HG02798 (cell line): ENCODE measurements around the gene SPATA17.

Experiments used
- ATAC-seq: cut with Tn5 transposase; IDR thresholded peaks from one replicate; pipeline ENCODE4 v1.9.1; 2021; ENCODE audit warnings: mild to moderate bottlenecking; ENCODE audit not compliant: unreplicated experiment, poor library complexity

Gene SPATA17

DNA sequence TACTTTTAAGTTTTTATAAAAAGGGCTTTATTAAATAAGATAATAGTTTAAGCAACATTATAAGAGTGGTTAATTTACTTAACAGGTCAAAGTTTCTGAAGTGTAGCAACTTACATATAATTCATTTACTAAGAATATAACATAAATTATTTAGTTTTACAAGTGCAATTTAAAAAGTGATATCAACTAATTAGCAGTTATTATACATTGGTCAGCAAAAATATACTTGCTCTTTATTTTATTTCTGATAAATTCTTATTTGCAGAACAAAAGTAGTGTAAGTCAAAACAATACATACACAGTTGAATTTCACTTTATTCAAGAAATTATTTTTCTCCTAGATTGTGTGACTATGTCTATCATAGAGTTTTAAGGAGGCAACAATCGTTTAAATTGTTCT lies 215.6 kb downstream of the SPATA17 start:
- ATAC-seq, result no peak

DNA sequence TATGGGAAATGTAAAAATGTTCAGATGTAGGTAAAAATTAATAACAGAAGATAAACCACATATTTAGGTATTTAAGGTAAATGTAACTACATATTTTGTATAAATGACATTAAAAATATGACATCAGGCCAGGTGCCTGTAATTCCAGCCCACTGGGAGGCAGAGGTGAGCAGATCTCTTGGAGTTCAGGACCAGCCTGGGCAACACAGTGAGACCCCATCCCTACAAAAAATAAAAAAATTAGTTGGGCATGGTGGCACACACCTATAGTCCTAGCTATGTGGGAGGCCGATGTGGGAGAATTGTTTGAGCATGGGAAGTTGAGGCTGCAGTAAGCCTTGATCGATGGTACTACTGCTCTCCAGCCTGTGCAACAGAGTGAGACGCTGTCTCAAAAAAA lies 216.5 kb downstream of the SPATA17 start:
- ATAC-seq, result no peak

GRCh38 chr1:217856342-217857034 lies 225.3 kb downstream of the SPATA17 start:
- ATAC-seq, result no peak

DNA sequence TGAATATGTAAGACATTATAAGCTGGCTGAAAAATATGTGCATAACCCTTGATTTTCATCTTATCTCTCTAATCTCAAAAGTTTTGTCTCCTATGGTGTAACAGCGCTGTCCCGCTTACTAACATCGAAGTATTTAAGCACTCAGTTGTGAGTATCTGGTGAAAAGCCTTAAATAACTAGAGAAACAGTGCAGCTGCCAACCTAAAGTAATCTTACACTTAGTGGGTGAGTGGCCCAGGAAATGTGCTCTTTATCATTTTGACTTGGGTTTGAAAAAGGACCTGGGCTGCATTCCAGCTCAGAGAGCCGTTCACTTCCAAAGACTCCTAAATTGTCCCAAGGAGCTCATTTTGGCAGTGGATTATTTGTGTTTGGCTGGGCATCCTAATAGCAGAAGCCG lies 225.9 kb downstream of the SPATA17 start:
- no peak for ATAC-seq

DNA sequence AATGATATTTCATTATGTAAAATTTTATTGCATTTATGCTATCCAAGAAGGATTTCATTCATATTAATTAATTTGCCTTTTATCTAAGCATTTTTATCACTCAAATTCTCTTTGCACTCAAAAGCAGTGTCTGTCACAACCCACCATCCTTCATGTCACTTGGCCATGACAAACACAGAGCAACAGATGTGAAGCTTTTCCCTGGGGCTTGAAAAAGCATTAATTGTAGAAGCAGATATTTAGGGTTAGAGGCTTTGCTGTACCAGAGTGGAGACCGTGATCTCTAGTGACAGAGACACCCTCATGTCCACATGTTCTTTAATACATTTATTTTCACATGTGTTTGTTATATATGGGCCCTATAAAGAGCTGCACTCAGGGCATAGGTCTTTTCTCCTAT lies 230.5 kb downstream of the SPATA17 start:
- no peak for ATAC-seq

DNA sequence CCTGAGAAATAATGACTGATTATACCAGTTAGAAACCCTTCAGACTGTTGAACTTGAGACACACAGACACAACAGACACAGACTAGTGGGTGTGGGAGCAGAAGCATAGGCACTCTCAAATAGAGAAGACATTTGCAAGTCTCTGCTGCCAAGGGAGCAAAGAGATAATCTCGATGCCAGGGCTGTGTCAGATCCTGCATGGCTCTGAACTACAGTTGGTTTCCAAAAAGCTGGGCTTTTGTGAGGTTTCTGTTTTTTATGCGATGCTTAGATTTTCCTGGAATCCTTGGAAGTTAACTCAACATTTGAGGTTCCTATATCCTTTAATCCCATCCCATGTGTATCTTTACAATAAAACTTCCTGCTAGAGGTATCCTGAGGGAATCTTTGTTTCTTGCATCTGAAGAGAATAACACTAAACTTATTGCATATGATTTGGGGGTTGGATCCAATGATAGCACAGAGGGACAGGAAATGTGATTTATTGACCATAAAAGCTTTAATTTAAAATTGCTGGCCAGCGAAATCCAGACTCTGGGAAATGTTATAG lies 236.4 kb downstream of the SPATA17 start:
- ATAC-seq, result no peak

- no peak for ATAC-seq
Observed at GRCh38 chr1:217871955-217872354, 240.8 kb downstream of the SPATA17 start.

DNA sequence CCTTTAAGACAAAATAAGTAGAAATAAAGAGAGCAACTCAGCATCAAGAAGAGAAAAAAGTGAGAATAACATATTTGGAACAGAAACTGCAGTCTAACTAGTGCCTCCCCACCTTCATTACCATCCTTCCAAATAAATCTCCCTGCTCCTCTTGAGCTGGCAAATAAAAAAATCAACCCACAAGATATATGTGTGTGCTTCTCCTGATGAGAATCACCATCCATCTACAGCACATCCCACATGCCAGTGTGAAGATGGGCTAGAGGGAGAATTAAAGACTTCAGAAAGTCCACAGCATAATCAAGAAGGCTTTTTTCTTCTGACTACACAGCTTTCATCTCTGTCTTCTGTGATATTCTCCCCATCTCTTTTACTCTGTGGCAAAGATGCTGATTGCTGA lies 244.1 kb downstream of the SPATA17 start:
- ATAC-seq, result no peak

GRCh38 chr1:217876401-217876800 lies 245.3 kb downstream of the SPATA17 start:
- no peak for ATAC-seq

- no peak for ATAC-seq
Observed at GRCh38 chr1:217876896-217877295, 245.8 kb downstream of the SPATA17 start.

- ATAC-seq, result no peak
Observed at GRCh38 chr1:217881131-217881543, 250.0 kb downstream of the SPATA17 start.

- ATAC-seq, result no peak
Observed at GRCh38 chr1:217881607-217882332, 250.6 kb downstream of the SPATA17 start.

DNA sequence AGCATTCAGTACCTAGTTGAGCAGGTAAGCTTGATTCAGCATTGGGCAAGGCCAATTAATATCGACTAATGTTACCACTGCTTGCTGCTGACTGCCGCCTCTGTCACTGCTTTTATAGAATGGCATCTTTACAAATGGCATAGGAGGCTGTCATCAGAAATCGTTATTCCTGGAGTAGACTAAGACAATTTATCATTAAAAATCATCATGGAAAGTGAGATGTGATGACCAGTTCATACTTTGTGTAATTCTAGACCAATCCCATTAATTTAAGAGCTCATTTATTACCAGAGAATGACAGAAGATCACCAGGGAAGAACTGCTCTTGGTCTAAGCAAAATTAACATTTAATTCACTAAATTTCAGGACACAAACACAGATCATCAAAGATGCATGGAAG lies 254.0 kb downstream of the SPATA17 start:
- no peak for ATAC-seq

GRCh38 chr1:217888328-217888727 lies 257.2 kb downstream of the SPATA17 start:
- no peak for ATAC-seq

DNA sequence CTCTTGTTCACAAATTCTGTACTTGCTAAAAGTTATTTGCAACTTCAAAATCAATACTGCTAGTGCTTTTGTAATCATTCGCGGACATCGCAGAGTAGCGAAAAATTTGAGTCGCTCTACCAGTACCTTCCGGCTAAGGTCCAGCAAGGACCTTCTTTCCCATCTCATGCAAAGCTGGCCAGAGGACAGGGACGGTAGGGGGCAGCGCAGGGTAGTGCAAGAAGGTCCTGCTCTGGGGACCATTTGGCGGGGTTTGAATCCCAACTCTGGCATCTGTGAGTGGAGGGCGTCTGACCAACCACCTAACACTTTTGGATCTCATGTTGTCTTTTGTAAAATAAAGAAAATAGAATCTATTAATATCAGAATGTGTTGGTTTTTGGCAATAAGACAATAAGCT lies 258.3 kb downstream of the SPATA17 start:
- no peak for ATAC-seq

DNA sequence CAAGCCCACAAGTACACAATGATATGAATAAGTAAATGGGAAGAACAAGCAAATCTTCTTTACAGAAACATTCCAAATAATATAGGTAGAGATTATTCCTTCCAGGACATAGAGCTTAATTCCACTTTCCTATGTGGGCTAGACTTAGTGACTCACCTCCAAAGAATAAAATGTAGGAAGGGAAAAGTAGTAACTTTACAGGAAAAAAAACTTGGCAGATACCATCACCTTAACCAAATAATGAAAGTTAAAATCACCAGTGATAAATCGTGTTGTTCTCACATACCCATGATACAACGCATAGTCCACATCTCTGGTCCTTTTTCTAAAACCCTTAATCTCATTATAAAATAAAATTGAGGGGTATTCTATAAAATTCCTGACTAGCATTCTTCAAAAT lies 260.8 kb downstream of the SPATA17 start:
- ATAC-seq, result no peak

DNA sequence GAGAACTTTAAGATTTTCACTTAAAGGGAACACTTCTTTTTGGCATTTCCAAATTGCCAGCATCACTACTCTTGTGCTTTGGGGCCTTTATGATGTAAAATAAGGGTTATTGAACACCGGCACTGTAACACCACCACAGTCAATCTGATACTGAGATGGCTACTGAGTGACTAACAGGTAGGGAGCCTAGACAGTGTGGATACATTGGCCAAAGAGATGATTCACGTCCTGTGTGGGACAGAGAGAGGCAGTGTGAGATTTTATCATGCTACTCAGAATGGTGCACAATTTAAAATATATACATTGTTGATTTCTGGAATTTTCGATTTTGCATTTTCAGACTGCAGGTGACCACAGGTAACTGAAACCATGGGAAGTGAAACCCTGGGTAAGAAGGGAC lies 261.6 kb downstream of the SPATA17 start:
- no peak for ATAC-seq

DNA sequence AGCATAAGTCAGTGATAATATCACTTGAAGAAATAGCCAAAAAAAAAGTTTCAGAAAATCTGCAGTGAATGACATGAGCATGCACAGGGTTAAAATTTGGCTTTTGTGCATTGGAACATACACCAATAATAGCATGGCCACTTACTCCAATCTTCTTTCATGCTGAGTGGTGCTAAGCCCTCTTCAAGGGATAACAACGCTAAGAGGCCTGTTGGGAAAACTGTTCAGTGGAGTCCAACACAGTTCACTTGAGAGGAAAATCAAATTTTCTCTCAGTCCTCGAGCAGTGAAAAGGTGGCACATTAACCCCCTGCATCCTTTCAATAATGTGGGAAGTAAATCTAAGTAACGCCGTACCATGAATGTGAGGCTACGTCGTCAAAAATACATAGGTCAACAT lies 264.7 kb downstream of the SPATA17 start:
- no peak for ATAC-seq

DNA sequence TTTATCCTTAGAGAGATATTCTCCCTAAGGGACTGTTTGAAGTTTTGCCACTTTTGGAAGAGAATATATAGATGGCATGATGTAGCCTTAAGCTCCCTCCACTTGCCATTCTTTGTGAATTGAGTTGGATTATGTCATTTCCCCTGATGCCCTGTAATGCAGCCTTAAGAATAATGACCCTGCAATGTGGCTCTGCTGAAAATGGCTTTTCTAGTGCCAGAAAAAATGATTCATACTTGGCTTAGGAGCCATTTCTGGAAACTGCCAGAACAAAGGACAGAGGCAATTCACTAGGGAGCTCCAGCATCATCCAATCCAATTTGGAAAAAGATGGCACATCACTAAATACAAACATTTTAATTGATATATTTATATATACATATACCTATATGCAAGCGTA lies 265.3 kb downstream of the SPATA17 start:
- no peak for ATAC-seq

- ATAC-seq, result no peak
Observed at GRCh38 chr1:217897100-217897499, 266.0 kb downstream of the SPATA17 start.

DNA sequence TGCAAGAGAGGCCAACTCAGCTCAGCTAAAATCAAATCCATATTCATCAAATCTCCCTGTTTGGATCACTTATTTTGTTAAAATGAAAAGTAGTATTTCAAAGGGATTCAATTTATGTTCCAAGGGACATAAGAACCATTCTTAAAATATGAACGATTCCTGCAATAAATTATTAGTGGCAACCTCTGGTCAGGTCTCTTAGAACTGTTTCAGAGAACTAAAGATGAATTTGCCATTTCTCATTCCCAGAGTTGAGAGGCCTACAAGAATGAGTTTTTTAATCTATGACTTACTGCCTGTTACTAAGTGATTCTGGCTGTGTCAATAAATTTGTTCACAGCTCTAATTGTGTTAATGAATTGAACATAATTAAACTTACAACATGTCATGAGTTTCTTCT lies 268.5 kb downstream of the SPATA17 start:
- ATAC-seq, result no peak

DNA sequence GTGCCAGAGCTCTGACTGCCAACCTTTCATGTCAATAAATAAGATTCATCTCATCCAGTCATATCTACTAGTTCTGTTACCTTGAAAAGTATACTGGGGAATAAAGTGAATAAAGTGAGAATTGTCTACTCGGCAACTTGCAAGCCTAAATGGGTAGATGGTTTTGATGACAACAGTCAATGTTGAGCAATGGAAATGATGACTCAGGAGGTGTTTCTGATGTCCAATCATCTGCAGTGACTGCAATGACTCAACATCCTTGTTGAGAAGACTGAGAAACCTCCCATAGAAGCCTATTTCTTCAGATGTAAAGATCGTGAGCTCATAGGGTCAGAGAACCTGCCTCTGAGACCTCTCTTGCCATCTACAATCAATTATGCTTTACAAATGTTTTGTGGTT lies 276.4 kb downstream of the SPATA17 start:
- ATAC-seq, result no peak
